Upper lobe of right lung (tissue), 1 donor: Measurements from ENCODE around the gene GYS1. TPM values are rescaled to one million over a fixed set of nuclear protein-coding genes. Genes with fewer than 3 reads are reported as not detected.
A peak's percentile ranks its signal among the peaks of the same experiment; 100 is the strongest.

ENCODE experiments used
- ATAC-seq: fragments of 200-7000 bp; cut with Tn5 transposase; one replicate; pipeline ENCODE4 v1.9.1; 2020; ENCODE audit warnings: mild to moderate bottlenecking, moderate library complexity
- DNase-seq: peaks from one replicate; pipeline ENCODE4 v3.0.0-alpha.2; 2020
- H3K27ac ChIP-seq: fragments of 200-600 bp; one replicate; pipeline ENCODE4 v1.8.0; 2022
- H3K27me3 ChIP-seq: fragments of 200-600 bp; one replicate; pipeline ENCODE4 v1.8.0; 2022; ENCODE audit warnings: mild to moderate bottlenecking
- H3K36me3 ChIP-seq: fragments of 200-600 bp; one replicate; pipeline ENCODE4 v1.8.0; 2022
- H3K4me1 ChIP-seq: fragments of 200-600 bp; one replicate; pipeline ENCODE4 v1.8.0; 2022
- H3K4me3 ChIP-seq: fragments of 200-600 bp; one replicate; pipeline ENCODE4 v1.8.0; 2022; ENCODE audit warnings: mild to moderate bottlenecking
- H3K9me3 ChIP-seq: fragments of 200-600 bp; one replicate; pipeline ENCODE4 v1.8.0; 2022
- intact Hi-C: fragments of 100-400 bp; cut with DNase I; formaldehyde crosslinking; loops from one replicate; pipeline ENCODE4 v1.11.0; 2022
- total RNA-seq: library from RNA; stranded (reverse); fragmentation: NEBNext Ultra II Directional; extraction: Animal tissue kit (Norgen Biotek cat#: 25700); gene quantifications from one replicate; pipeline ENCODE4 v1.2.1, GENCODE V29; 2021
- TF ChIP-seq, protein P1 (sequence below): fragments of 200-600 bp; IDR thresholded peaks from one replicate; pipeline ENCODE4 v1.8.0; 2022; ENCODE audit warnings: antibody characterized with exemption
- donor health status: DM: no; HTN: yes; CAD: no; lungs with severe emphysema.

GYS1 gene
- total RNA-seq, 1 donor from 2014 or later = 35.1 TPM

DNA sequence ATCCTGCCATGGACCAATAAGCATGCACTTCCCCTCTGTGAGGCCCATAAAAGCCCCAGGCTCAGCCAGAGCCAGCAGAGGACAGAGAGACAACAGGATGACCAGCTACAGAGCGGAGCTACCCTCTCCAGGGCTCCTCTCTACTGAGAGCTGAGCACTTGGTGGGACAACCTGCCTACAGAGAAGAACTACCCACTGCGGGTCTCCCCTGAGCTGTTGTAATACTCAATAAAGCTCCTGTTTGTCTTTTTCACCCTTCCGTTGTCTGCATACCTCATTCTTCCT is 45.9 kb downstream of the GYS1 start:
- Histone ChIP-seq H3K4me1 (no peaks in the 10 kb centered on the region), H3K36me3 (no peaks in the 10 kb centered on the region), H3K4me3 (no peak overlapping the region), H3K9me3 (no peaks in the 10 kb centered on the region), H3K27ac (no peak overlapping the region), H3K27me3 (no peaks in the 10 kb centered on the region)
- intact Hi-C loops = no loop called here
- no peak for ATAC-seq
- TF ChIP-seq, protein P1, sequence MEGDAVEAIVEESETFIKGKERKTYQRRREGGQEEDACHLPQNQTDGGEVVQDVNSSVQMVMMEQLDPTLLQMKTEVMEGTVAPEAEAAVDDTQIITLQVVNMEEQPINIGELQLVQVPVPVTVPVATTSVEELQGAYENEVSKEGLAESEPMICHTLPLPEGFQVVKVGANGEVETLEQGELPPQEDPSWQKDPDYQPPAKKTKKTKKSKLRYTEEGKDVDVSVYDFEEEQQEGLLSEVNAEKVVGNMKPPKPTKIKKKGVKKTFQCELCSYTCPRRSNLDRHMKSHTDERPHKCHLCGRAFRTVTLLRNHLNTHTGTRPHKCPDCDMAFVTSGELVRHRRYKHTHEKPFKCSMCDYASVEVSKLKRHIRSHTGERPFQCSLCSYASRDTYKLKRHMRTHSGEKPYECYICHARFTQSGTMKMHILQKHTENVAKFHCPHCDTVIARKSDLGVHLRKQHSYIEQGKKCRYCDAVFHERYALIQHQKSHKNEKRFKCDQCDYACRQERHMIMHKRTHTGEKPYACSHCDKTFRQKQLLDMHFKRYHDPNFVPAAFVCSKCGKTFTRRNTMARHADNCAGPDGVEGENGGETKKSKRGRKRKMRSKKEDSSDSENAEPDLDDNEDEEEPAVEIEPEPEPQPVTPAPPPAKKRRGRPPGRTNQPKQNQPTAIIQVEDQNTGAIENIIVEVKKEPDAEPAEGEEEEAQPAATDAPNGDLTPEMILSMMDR = no peak
- no peak for DNase-seq

DNA sequence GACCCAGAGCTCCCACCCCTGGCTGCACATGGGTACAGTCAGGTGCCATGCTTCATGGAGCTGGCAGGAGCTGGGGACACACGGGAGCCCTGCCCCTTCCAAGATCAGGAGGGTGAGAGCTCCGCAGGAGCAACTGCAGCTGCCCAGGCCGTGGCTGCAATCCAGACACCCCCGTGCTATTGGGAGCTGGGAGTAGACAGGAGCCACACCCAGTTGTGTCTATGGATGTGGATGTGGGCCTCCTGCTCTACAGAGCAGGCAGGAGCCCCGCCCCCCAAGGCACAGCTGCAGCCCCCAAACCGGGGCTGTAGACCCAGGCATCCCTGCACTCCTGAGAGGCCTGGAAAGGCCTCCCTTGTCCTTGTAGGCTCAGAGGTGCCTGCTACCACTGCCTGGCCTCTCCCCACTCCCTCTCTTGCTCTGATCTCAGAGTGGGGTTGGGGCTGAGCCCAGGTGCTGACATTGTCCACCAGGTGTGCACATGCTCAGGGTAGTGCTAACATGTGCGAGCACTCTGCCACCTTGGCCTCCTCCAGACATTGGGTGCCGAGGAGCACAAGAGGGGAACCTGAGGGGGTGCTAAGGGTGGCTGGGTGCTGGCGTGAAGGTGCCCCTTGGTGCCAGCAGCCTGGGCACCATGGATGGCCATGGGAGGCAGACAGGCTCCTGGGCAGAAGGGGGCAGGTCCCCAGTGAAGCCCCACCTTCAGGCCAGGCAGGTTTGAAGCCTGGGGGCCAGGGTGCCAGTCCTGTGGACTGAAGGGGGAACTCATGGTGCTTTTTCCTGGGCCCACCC is 46.4 kb downstream of the GYS1 start:
- H3K4me1 ChIP-seq = no peaks in the 10 kb centered on the region
- no peak overlapping the region for H3K27ac ChIP-seq
- ATAC-seq (peak; percentile 16), DNase-seq (no peak)
- H3K36me3 ChIP-seq = no peaks in the 10 kb centered on the region
- H3K4me3 ChIP-seq = no peak overlapping the region
- no peaks in the 10 kb centered on the region for H3K9me3 ChIP-seq
- TF ChIP-seq, protein P1 = no peak
- intact Hi-C loops = no loop called here
- no peaks in the 10 kb centered on the region for H3K27me3 ChIP-seq

DNA sequence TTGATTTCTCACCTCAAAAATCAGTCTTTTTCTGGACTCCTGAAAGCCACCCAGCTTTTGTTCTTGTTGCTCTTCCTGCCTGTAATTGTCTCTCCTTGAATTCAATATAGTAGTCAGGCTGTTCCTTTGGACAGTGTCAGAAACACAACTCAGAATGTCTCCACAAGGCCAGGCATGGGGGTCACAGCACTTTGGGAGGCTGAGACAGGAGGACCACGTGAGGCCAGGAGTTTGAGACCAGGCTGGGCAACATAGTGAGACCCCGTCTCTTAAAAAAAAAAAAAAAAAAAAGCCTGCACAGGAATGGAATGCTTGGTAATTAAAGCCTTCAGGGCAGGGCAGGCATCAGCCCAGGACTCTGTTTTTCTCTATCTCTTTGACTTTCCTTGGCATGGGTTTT is 47.3 kb downstream of the GYS1 start:
- Histone ChIP-seq H3K36me3 (no peaks in the 10 kb centered on the region), H3K27ac (no peak overlapping the region), H3K4me1 (no peaks in the 10 kb centered on the region), H3K4me3 (no peak overlapping the region), H3K9me3 (no peaks in the 10 kb centered on the region), H3K27me3 (no peaks in the 10 kb centered on the region)
- ATAC-seq = no peak
- TF ChIP-seq, protein P1 = no peak
- intact Hi-C loops = no loop called here
- DNase-seq = no peak

DNA sequence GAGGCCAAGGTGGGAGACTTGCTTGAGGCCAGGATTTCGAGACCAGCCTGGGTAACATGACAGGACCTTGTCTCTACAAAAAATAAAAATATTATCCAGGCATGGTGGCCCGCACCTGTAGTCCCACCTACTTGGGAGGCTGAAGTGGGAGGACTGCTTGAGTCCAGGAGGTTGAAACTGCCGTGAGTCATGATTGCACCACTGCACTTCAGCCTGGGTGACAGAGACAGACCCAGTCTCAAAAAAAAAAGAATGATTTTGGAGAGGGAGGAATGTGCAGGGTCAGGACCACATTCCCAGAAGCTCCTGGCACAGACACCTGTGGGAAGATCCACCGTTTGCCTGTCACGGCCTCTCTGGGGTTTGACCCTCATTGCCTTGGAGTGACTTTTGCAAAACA is 47.7 kb downstream of the GYS1 start:
- Histone ChIP-seq H3K27me3 (no peaks in the 10 kb centered on the region), H3K4me3 (no peak overlapping the region), H3K36me3 (no peaks in the 10 kb centered on the region), H3K9me3 (no peaks in the 10 kb centered on the region), H3K4me1 (no peaks in the 10 kb centered on the region), H3K27ac (no peak overlapping the region)
- ATAC-seq (no peak), DNase-seq (no peak)
- intact Hi-C loops = no loop called here
- TF ChIP-seq, protein P1 = no peak

DNA sequence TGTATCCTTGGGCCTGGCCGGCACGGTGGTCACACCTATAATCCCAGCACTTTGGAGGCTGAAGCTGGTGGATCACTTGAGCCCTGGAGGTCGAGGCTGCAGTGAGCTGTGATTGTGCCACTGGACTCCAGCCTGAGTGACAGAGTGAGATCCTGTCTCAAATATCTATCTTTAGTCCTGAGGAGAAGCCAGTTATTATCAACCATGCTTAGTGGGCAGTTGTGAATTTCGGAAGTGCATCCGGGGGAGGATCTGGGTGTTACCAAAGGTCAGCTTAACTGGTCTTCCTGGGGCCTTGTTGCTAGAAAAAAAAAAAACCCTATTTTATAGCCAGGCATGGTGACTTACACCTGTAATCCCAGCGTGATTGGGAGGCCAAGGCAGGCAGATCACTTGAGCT is 50.0 kb downstream of the GYS1 start:
- ATAC-seq = no peak
- Histone ChIP-seq H3K27ac (no peak overlapping the region), H3K4me3 (no peak overlapping the region), H3K9me3 (no peaks in the 10 kb centered on the region), H3K36me3 (no peaks in the 10 kb centered on the region), H3K27me3 (no peaks in the 10 kb centered on the region), H3K4me1 (no peaks in the 10 kb centered on the region)
- TF ChIP-seq, protein P1 = no peak
- DNase-seq = no peak
- intact Hi-C loops = no loop called here

DNA sequence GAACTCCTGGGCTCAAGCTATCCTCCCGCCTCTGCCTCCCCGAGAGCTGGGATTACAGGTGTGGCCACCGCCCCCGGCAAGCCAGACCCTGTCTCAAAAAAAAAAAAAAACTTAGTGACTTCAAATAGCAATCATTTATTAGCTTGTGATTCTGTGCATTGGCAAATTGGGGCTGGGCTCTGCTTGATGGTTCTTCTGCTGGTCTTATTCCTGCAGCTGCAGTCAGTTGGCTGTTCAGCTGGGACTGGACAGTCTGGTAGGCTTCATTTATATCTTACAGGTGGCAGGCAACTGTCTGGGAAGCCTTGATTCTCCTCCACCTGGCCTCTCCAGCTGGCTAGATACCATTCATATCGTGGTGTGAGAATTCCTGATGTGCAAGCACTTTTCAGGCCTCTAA is 52.2 kb downstream of the GYS1 start:
- Histone ChIP-seq H3K27me3 (no peaks in the 10 kb centered on the region), H3K4me3 (no peak overlapping the region), H3K4me1 (no peaks in the 10 kb centered on the region), H3K36me3 (no peaks in the 10 kb centered on the region), H3K9me3 (no peaks in the 10 kb centered on the region), H3K27ac (no peak overlapping the region)
- ATAC-seq = no peak
- TF ChIP-seq, protein P1 = no peak
- intact Hi-C loops = no loop called here
- no peak for DNase-seq
